DOHH2 (cell line): ENCODE measurements around the gene NUAK2.
A peak's percentile ranks its signal among the peaks of the same experiment; 100 is the strongest.

Experiments
- H3F3A ChIP-seq: fragments of 200-600 bp; sonication (generic), shearing (Covaris generic); 2 replicates; pipeline ENCODE4 v1.6.0; 2016; ENCODE audit warnings: antibody characterized with exemption, mild to moderate bottlenecking; ENCODE audit not compliant: control insufficient read depth, insufficient read depth
- H3K27ac ChIP-seq: fragments of 200-600 bp; sonication (generic); 2 replicates; pipeline ENCODE4 v1.5.1; 2014; ENCODE audit warnings: low read depth, mild to moderate bottlenecking, low read length, moderate library complexity
- H3K27me3 ChIP-seq: fragments of 200-600 bp; sonication (generic); 2 replicates; pipeline ENCODE4 v1.6.1; 2014; ENCODE audit warnings: mild to moderate bottlenecking, low read length, mixed read lengths; ENCODE audit not compliant: control insufficient read depth
- H3K36me3 ChIP-seq: fragments of 200-600 bp; sonication (generic); 2 replicates; pipeline ENCODE4 v1.6.1; 2014; ENCODE audit warnings: mild to moderate bottlenecking, low read length, moderate library complexity, mixed read lengths; ENCODE audit not compliant: control insufficient read depth
- H3K4me1 ChIP-seq: fragments of 200-600 bp; sonication (generic); 2 replicates; pipeline ENCODE4 v1.6.1; 2014; ENCODE audit warnings: mild to moderate bottlenecking, low read length, mixed read lengths; ENCODE audit not compliant: control insufficient read depth
- H3K4me2 ChIP-seq: fragments of 200-600 bp; sonication (generic); 2 replicates; pipeline ENCODE4 v1.6.0; 2014; ENCODE audit warnings: mild to moderate bottlenecking, low read length, moderate library complexity
- H3K4me3 ChIP-seq: fragments of 200-600 bp; sonication (generic); 2 replicates; pipeline ENCODE4 v1.5.1; 2014; ENCODE audit warnings: mild to moderate bottlenecking, low read length, mixed read lengths
- H3K79me2 ChIP-seq: fragments of 200-600 bp; sonication (generic); 2 replicates; pipeline ENCODE4 v1.6.1; 2014; ENCODE audit warnings: mild to moderate bottlenecking, low read length, mixed read lengths; ENCODE audit not compliant: control insufficient read depth
- H3K9me2 ChIP-seq: fragments of 200-600 bp; sonication (generic); replicated peaks from 2 replicates; pipeline ENCODE4 v1.6.1; 2014; ENCODE audit warnings: mild to moderate bottlenecking, low read length, mixed read lengths; ENCODE audit not compliant: control insufficient read depth
- H3K9me3 ChIP-seq: fragments of 200-600 bp; sonication (generic); 2 replicates; pipeline ENCODE4 v1.6.1; 2014; ENCODE audit warnings: antibody characterized with exemption, low read length, mixed read lengths; ENCODE audit not compliant: control insufficient read depth, insufficient read depth
- H4K20me1 ChIP-seq: fragments of 200-600 bp; sonication (generic); 2 replicates; pipeline ENCODE4 v1.6.0; 2014; ENCODE audit warnings: low read depth, mild to moderate bottlenecking, antibody characterized with exemption, low read length, moderate library complexity; ENCODE audit not compliant: control insufficient read depth, insufficient read depth
- CTCF ChIP-seq: fragments of 200-600 bp; sonication (generic); IDR thresholded peaks from one replicate; pipeline ENCODE4 v1.5.1; 2014; ENCODE audit warnings: antibody characterized with exemption, mild to moderate bottlenecking, low read depth, low read length; ENCODE audit not compliant: poor library complexity, severe bottlenecking
- EZH2phosphoT487 ChIP-seq: fragments of 200-600 bp; sonication (generic); IDR thresholded peaks from 2 replicates; pipeline ENCODE4 v1.6.1; 2017; ENCODE audit warnings: borderline replicate concordance, mild to moderate bottlenecking, antibody characterized with exemption, low read length, moderate library complexity, mixed read lengths

The NUAK2 gene

GRCh38 chr1:205321162-205321958, at the start of gene NUAK2:
NUAK2 (minus strand) TSS chr1:205321745; CDS start chr1:205321628, 117 bp downstream.
- Histone ChIP-seq H3K36me3 (peaks cover 44% of the 10 kb centered on the region), H3K27ac (peak within 1 kb of the TSS; percentile 76), H3F3A (peaks cover 2% of the 10 kb centered on the region; the same call in 1 of the 2 replicates), H3K4me3 (peak within 1 kb of the TSS; percentile 99), H4K20me1 (peaks cover 12% of the 10 kb centered on the region), H3K79me2 (peaks cover 53% of the 10 kb centered on the region), H3K27me3 (peaks cover 3% of the 10 kb centered on the region; the same call in 1 of the 2 replicates), H3K4me1 (peaks cover 55% of the 10 kb centered on the region), H3K9me3 (no peaks in the 10 kb centered on the region), H3K9me2 (no peaks in the 10 kb centered on the region), H3K4me2 (peak within 1 kb of the TSS; percentile 89)
- TF ChIP-seq CTCF, result peak; percentile 48
- no peak for TF ChIP-seq EZH2phosphoT487

GRCh38 chr1:205370780-205371179, 49.2 kb upstream of the NUAK2 start:
- no peaks in the 10 kb centered on the region for H3K9me3 ChIP-seq
- H3K9me2 ChIP-seq, result no peaks in the 10 kb centered on the region
- no peak overlapping the region for H3K27ac ChIP-seq
- H3K79me2 ChIP-seq, result no peaks in the 10 kb centered on the region
- H3K4me1 ChIP-seq, result no peaks in the 10 kb centered on the region
- no peaks in the 10 kb centered on the region for H3F3A ChIP-seq
- no peak overlapping the region for H3K4me2 ChIP-seq
- no peaks in the 10 kb centered on the region for H4K20me1 ChIP-seq
- H3K27me3 ChIP-seq, result peaks cover 19% of the 10 kb centered on the region
- TF ChIP-seq EZH2phosphoT487, result no peak
- no peak for TF ChIP-seq CTCF
- H3K36me3 ChIP-seq, result no peaks in the 10 kb centered on the region
- H3K4me3 ChIP-seq, result no peak overlapping the region

GRCh38 chr1:205369701-205370123, 48.2 kb upstream of the NUAK2 start:
- H3K27ac ChIP-seq, result no peak overlapping the region
- no peak overlapping the region for H3K4me2 ChIP-seq
- H3F3A ChIP-seq, result no peaks in the 10 kb centered on the region
- no peak overlapping the region for H3K4me3 ChIP-seq
- H3K9me2 ChIP-seq, result no peaks in the 10 kb centered on the region
- no peaks in the 10 kb centered on the region for H4K20me1 ChIP-seq
- H3K36me3 ChIP-seq, result no peaks in the 10 kb centered on the region
- no peaks in the 10 kb centered on the region for H3K9me3 ChIP-seq
- H3K4me1 ChIP-seq, result no peaks in the 10 kb centered on the region
- H3K27me3 ChIP-seq, result peaks cover 19% of the 10 kb centered on the region
- TF ChIP-seq CTCF (no peak), EZH2phosphoT487 (no peak)
- H3K79me2 ChIP-seq, result no peaks in the 10 kb centered on the region
